Measurements from ENCODE around the gene WSCD2. TPM values are rescaled to one million over a fixed set of nuclear protein-coding genes. Genes with fewer than 3 reads are reported as not detected.

The WSCD2 gene
- total and polyA plus RNA-seq, 2 donors (not counting 3 experiments of a cell fraction or from before 2014, with no cell fraction given): not detected

- intact Hi-C loops (cut with micrococcal nuclease) (no loop called here), dilution Hi-C loops (cut with MboI; ENCODE audit: extremely low pct_ligation_motif_present, low sequenced_read_pairs) (no loop called here)
- POLR2A ChIA-PET: no interaction called here
- Histone ChIP-seq H4K20me1 (replicated peaks; ENCODE audit: control insufficient read depth, extremely low read depth, insufficient read depth, low read length) (no peaks in the 10 kb centered on the region), H3K36me3 (ENCODE audit: control insufficient read depth in 2 of 2, extremely low read depth in 1 of 2, insufficient read depth in 2 of 2, low read length in 2 of 2) (no peaks in the 10 kb centered on the region), H3K9me1 (replicated peaks; ENCODE audit: control insufficient read depth, extremely low read depth, insufficient read depth, low read length) (no peaks in the 10 kb centered on the region), H3K4me1 (ENCODE audit: control insufficient read depth, extremely low read depth, insufficient read depth, low read length) (no peaks in the 10 kb centered on the region), H3K4me3 (replicated peaks in 1 of 3; ENCODE audit: insufficient read depth in 1 of 3, low read depth in 1 of 3, low read length in 3 of 3) (no peak overlapping the region), H3K27me3 (ENCODE audit: control insufficient read depth in 2 of 2, insufficient read depth in 2 of 2, low read length in 2 of 2) (no peaks in the 10 kb centered on the region), H3K9me3 (replicated peaks; ENCODE audit: control insufficient read depth, insufficient read depth, low read length) (no peaks in the 10 kb centered on the region), H3K79me2 (ENCODE audit: control insufficient read depth, insufficient read depth, low read length) (no peaks in the 10 kb centered on the region), H3K27ac (ENCODE audit: insufficient read depth, low read depth, low read length) (no peak overlapping the region), H3K9ac (replicated peaks; ENCODE audit: extremely low read depth, insufficient read depth, low read length) (no peak overlapping the region), H3K4me2 (ENCODE audit: insufficient read depth, low read length) (no peak overlapping the region), H2AFZ (ENCODE audit: low read depth, low read length) (no peak overlapping the region)
- FAIRE-seq: no peak
- no peak for DNase-seq (ENCODE audit: low read depth, low spot score)
- TF ChIP-seq POLR2AphosphoS5 (IDR thresholded peaks at IDR 0.05; ENCODE audit: insufficient read depth, low read depth, low read length) (no peak), JUN (IDR thresholded peaks at IDR 0.05; ENCODE audit: borderline replicate concordance, insufficient read depth, insufficient read length, low read depth) (no peak), CTCF (IDR thresholded peaks at IDR 0.05; ENCODE audit: extremely low read depth in 1 of 2, insufficient read depth in 1 of 2, low read depth in 1 of 2, low read length in 2 of 2) (no peak), GATA2 (IDR thresholded peaks at IDR 0.05; ENCODE audit: insufficient read depth, insufficient read length, low read depth, low read length) (no peak), POLR2A (IDR thresholded peaks at IDR 0.05; ENCODE audit: low read depth, low read length) (no peak), MYC (IDR thresholded peaks at IDR 0.05; ENCODE audit: low read depth, low read length) (no peak), EZH2 (IDR thresholded peaks at IDR 0.05; ENCODE audit: borderline replicate concordance, low read depth, low read length, severe bottlenecking) (no peak), FOS (IDR thresholded peaks at IDR 0.05; ENCODE audit: borderline replicate concordance, insufficient read depth, low read length) (no peak)
- TF ChIP-seq, protein P1, sequence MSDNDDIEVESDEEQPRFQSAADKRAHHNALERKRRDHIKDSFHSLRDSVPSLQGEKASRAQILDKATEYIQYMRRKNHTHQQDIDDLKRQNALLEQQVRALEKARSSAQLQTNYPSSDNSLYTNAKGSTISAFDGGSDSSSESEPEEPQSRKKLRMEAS (IDR thresholded peaks at IDR 0.05; ENCODE audit: insufficient read depth, insufficient read length): no peak
- BruUV-seq (replicated peaks): no TSS peak
- CTCF ChIA-PET: interaction anchor here (0.8 kb wide), 1 partner anchor 10 kb away, joined by 3 read pairs; no protein-coding TSS in a partner anchor
Observed at GRCh38 chr12:108204117-108204987, 75.3 kb downstream of the WSCD2 start.
